PFSK-1 (cell line): ENCODE data around the gene GINS2.

ENCODE experiments used
- FOXP2 ChIP-seq: optimal IDR thresholded peaks from 2 replicates; pipeline ENCODE3; 2011; ENCODE audit warnings: borderline replicate concordance, control low read depth, inconsistent platforms; ENCODE audit not compliant: insufficient read depth; ENCODE audit errors: extremely low read length, extremely low read depth
- POLR2AphosphoS5 ChIP-seq: IDR thresholded peaks from 2 replicates; pipeline ENCODE4 v1.6.1; 2012; ENCODE audit warnings: low read depth, mild to moderate bottlenecking, control low read depth, low read length, moderate library complexity
- REST ChIP-seq, 2 experiments: IDR thresholded peaks; 2 replicates each; pipeline versions ENCODE4 v1.6.1 to v1.8.0; 2011 to 2012; ENCODE audit warnings: low read depth in 2 of 2, low read length in 2 of 2, control low read depth in 1 of 2, inconsistent platforms in 1 of 2, mild to moderate bottlenecking in 1 of 2, moderate library complexity in 1 of 2; ENCODE audit not compliant: insufficient read depth in 1 of 2
- SIN3A ChIP-seq: IDR thresholded peaks from 2 replicates; pipeline ENCODE4 v1.6.1; 2012; ENCODE audit warnings: mild to moderate bottlenecking, low read length, moderate library complexity, borderline replicate concordance; ENCODE audit not compliant: insufficient read depth
- TAF1 ChIP-seq: IDR thresholded peaks from 2 replicates; pipeline ENCODE4 v1.6.1; 2012; ENCODE audit warnings: low read length, control low read depth, borderline replicate concordance; ENCODE audit not compliant: insufficient read depth

GINS2 gene

GRCh38 chr16:85648805-85649204 is 39.9 kb downstream of the GINS2 start:
- TF ChIP-seq TAF1, result no peak
- TF ChIP-seq POLR2AphosphoS5, result no peak
- TF ChIP-seq FOXP2, result no peak
- no peak for TF ChIP-seq SIN3A
- no peak for TF ChIP-seq REST (IDR thresholded peaks at IDR 0.05; ENCODE audit: insufficient read depth in 1 of 2, low read depth in 2 of 2, low read length in 2 of 2)

DNA sequence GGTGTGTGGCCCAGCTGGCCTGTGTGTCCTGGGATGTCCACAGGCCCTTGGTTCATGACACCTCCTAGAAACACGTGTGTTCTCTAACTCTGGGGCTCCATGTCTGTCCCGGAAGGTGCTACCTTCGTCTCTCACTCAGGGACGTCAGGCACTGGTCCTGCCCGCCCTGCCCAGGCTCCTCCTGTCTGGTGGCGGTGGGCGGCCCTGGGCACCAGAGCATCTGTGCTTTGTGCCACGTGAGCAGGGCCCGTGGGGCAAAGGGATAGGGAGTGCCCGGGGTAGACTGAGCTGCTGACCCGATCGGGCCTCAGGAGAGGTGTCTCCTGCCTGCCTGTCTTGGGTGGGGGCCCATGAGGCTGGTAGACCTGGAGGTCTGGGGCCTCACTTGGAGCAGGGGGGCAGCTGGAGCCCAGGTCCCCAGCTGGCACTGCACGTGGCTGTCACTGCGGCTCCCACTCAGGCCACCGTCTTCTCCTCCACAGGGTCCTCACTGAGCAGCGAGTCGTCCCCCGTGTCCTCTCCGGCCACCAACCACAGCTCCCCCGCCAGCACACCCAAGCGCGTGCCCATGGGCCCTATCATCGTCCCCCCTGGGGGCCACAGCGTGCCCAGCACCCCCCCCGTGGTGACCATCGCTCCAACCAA is 40.6 kb downstream of the GINS2 start:
- TF ChIP-seq REST (IDR thresholded peaks at IDR 0.05; ENCODE audit: insufficient read depth in 1 of 2, low read depth in 2 of 2, low read length in 2 of 2), result no peak
- TF ChIP-seq SIN3A, result no peak
- no peak for TF ChIP-seq FOXP2

DNA sequence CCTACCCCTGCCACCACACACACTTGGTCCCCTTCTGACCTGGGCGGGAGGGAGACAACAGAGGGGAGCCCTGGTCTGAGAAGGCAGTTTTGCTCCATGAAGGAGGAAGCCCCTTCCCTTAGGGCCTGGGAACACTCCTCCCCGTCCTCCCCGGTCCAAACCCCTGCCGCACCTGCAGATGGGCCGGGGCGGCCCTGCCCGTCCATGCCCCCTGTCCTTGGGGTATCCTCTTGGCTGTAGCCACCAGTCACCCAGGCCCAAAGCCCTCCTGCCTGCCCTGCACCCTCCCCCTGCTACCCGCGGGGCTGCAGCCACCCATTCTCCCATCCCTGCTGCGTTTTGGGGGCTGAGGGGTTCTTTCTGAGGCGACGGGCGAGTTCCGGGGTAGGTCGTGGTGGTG is 41.8 kb downstream of the GINS2 start:
- TF ChIP-seq SIN3A (no peak), FOXP2 (no peak), POLR2AphosphoS5 (no peak), TAF1 (no peak), REST (IDR thresholded peaks at IDR 0.05; ENCODE audit: insufficient read depth in 1 of 2, low read depth in 2 of 2, low read length in 2 of 2) (no peak)

GRCh38 chr16:85646358-85646907 is 42.3 kb downstream of the GINS2 start:
- no peak for TF ChIP-seq POLR2AphosphoS5
- no peak for TF ChIP-seq FOXP2
- TF ChIP-seq TAF1, result no peak
- no peak for TF ChIP-seq SIN3A
- TF ChIP-seq REST (IDR thresholded peaks at IDR 0.05; ENCODE audit: insufficient read depth in 1 of 2, low read depth in 2 of 2, low read length in 2 of 2), result no peak
